ENCODE data around the gene RPS15A.
A peak's percentile ranks its signal among the peaks of the same experiment; 100 is the strongest.
"Not testable (repeated sequence)": the region's sequence is repeated elsewhere in the genome, so short reads cannot be mapped to it uniquely, and the experiment has no call there.

The RPS15A gene

GRCh38 chr16:18796377-18796776, 6.2 kb upstream of the RPS15A start:
- DNase-seq (ENCODE audit: low read depth): no peak

GRCh38 chr16:18792836-18793433, 2.8 kb upstream of the RPS15A start:
- DNase-seq (ENCODE audit: low read depth): no peak

GRCh38 chr16:18789515-18789849, 652 bp downstream of the RPS15A start:
- no peak for DNase-seq (ENCODE audit: low read depth)

- no peak for DNase-seq (ENCODE audit: low read depth)
Observed at GRCh38 chr16:18788828-18789514, 1.2 kb downstream of the RPS15A start.

GRCh38 chr16:18784917-18785623, 5.1 kb downstream of the RPS15A start:
- DNase-seq (ENCODE audit: low read depth): no peak

- no peak for DNase-seq (ENCODE audit: low read depth)
Observed at GRCh38 chr16:18783430-18784341, 6.4 kb downstream of the RPS15A start.

- no peak for DNase-seq (ENCODE audit: low read depth)
Observed at GRCh38 chr16:18782697-18783429, 7.3 kb downstream of the RPS15A start.

- not testable (repeated sequence) for DNase-seq (ENCODE audit: low read depth)
Observed at GRCh38 chr16:18781232-18781631, 8.9 kb downstream of the RPS15A start.

- DNase-seq (ENCODE audit: low read depth): not testable (repeated sequence)
Observed at GRCh38 chr16:18780460-18781026, 9.6 kb downstream of the RPS15A start.

GRCh38 chr16:18777664-18778063, 12.5 kb downstream of the RPS15A start:
- not testable (repeated sequence) for DNase-seq (ENCODE audit: low read depth)

- not testable (repeated sequence) for DNase-seq (ENCODE audit: low read depth)
Observed at GRCh38 chr16:18776334-18776733, 13.8 kb downstream of the RPS15A start.

GRCh38 chr16:18774651-18775050, 15.5 kb downstream of the RPS15A start:
- not testable (repeated sequence) for DNase-seq (ENCODE audit: low read depth)

- not testable (repeated sequence) for DNase-seq (ENCODE audit: low read depth)
Observed at GRCh38 chr16:18772171-18772570, 18.0 kb downstream of the RPS15A start.

GRCh38 chr16:18770336-18770962, 19.7 kb downstream of the RPS15A start:
- not testable (repeated sequence) for DNase-seq (ENCODE audit: low read depth)

GRCh38 chr16:18767217-18767616, 22.9 kb downstream of the RPS15A start:
- DNase-seq (ENCODE audit: low read depth): not testable (repeated sequence)

GRCh38 chr16:18762713-18763112, 27.4 kb downstream of the RPS15A start:
- not testable (repeated sequence) for DNase-seq (ENCODE audit: low read depth)

GRCh38 chr16:18759598-18760520, 30.3 kb downstream of the RPS15A start:
- DNase-seq (ENCODE audit: low read depth): peak; percentile 14

GRCh38 chr16:18757960-18758660, 32.0 kb downstream of the RPS15A start:
- DNase-seq (ENCODE audit: low read depth): not testable (repeated sequence)

GRCh38 chr16:18756639-18757038, 33.5 kb downstream of the RPS15A start:
- DNase-seq (ENCODE audit: low read depth): not testable (repeated sequence)

Measured in stimulated activated CD8-positive, alpha-beta memory T cell treated with anti-CD3 and anti-CD28 coated beads, Interleukin-15, amount 100 ng/mL, for 1 hour (primary cell).